GM18519 (cell line): Measurements from ENCODE around the gene FRMD5.

Experiments used
- ATAC-seq: cut with Tn5 transposase; IDR thresholded peaks from one replicate; pipeline ENCODE4 v1.9.1; 2021; ENCODE audit warnings: mild to moderate bottlenecking, moderate library complexity; ENCODE audit not compliant: unreplicated experiment, low FRiP score

Gene FRMD5

DNA sequence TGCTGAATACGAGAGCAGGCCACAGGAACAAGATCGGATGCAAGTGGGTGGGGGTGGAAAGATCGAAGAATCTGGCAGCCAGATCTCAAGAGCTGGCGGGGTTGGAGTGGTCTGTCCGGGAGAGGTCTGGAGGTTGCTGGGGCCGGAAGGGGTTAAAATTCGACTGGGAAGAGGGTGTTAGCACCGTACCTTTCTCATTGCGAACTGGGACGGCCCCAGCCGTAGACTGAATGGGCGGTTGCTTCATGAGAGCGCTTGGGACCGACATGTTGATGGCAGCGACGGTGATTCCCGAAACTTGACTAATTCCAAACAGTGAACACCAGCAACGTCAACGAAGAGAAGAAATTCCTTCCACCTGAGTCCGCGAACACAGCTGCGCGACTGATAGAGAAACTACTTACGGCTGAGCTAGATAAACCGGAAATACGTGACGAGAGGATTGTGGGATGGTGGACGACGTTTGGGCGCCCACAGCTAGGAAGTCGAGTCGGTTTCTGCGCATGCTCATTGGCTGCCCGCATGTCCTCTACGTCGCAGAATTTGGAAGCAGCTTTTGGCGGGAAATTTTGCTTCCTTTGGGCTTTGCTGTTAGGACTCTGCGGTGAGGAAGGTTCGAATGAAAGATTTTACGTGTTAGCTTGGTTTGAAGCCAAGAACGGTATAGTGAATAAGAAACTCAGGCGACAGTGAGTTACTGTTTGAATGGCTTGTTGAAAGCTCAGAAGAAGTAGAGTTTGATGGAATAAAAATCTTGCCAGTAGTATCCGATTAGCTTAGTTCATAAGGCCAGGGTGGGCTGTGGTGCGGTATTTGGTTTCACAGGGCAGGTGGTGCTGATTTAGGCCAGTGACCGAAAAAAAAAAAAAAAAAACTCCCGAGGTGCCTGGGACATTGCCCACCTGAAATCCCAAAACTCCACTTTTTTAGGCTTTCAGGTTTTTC is 370.5 kb downstream of the FRMD5 start, which contains the start of gene MFAP1:
Gene MFAP1 (minus strand): TSS at position 389 of the 945 bp plus-strand sequence. CDS start 121 bp downstream, at position 268.
- ATAC-seq = peak; percentile 55

DNA sequence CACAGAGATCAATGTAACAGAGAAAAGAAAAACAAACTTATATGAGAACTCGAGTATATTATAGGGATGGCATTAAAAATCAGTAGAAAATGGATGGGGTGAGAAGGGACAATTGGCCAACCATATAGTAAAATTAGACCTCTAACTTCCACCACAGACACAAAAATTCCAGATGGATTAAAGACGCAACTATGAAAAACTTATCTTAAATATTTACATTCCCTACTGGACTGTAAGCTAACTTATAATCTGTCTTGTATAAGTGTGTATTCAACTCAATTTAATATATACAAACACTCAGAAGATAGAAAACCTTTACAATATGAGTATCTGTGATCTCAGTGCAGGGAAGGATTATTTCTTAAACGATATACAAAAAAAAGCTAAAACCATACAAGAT is 373.6 kb downstream of the FRMD5 start:
- ATAC-seq = no peak
